ENCODE measurements around the gene SPO11.

SPO11 gene, protein sequence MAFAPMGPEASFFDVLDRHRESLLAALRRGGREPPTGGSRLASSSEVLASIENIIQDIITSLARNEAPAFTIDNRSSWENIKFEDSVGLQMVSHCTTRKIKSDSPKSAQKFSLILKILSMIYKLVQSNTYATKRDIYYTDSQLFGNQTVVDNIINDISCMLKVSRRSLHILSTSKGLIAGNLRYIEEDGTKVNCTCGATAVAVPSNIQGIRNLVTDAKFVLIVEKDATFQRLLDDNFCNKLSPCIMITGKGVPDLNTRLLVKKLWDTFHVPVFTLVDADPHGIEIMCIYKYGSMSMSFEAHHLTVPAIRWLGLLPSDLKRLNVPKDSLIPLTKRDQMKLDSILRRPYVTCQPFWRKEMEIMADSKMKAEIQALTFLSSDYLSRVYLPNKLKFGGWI

DNA sequence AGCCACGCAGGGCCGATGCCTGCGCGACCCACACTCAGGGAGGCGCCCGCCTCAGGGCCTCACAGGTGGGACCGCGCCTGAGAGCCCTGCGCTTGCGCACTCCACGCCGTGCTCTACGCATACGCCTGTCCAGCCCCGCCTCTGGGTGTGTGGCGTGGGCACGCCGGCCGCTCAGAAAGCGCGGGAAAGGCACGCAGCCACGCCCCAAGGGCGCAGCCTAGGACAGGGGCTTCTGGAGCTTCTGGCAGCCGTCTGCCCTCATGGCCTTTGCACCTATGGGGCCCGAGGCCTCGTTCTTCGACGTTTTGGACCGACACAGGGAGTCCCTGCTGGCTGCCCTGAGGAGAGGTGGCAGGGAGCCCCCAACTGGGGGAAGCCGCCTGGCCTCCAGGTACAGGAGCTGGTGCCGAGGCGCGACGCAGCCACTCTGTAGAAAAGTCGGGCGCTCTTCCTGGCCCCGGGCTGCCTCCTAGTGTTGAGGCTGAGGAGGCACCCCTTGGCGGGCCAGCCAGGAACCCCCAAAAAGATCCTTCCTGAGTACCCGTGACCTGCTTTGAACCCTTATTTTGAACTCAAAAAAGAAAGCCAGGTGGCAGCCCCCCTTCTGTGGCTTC, at the start of gene SPO11:
Gene SPO11, plus strand, starts transcription at position 196 of the 614 bp plus-strand sequence. Its CDS starts 65 bp downstream, at position 261.
- in situ Hi-C loops (cut with MboI; ENCODE audit: low sequenced_read_pairs): no loop called here

DNA sequence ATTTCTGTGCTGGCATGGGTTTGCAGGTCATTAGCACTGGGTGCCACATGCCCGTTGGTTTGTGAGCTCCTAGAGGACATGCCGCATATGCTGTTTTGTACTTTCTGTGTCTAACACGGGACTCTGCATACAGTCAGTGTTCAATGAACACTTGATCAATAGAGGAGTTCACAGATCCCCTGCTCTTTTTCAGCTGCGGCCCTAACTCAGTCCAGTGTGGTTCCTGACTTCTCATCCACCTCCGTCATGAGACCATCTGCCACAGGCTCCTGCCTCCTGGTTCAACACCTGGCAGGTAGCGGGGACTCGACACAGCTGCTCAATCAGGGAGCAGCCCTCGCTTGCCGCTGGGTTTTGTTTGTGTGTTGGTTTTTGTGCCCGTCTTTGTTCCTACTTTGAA, 49.4 kb upstream of the SPO11 start:
- in situ Hi-C loops (cut with MboI; ENCODE audit: low sequenced_read_pairs): no loop called here

DNA sequence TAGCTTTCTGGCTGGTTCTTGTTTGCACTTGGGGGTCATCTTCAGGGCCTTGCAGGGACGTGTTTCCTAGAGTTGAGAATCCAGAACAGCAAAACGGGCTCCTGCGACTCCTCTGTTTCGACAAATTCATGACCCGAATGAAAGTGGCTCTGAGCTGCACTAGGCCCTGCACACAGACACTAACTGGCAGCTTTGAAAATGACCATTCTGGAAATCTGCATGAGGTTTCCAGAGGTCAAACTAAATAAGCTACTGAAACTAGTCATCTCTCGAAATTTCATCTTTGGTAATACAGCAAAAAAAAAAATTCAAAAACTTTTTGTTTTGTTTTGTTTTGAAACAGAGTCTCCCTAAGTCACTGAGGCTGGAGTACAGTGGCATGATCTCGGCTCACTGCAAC, 47.7 kb upstream of the SPO11 start:
- in situ Hi-C loops (cut with MboI; ENCODE audit: low sequenced_read_pairs): no loop called here

DNA sequence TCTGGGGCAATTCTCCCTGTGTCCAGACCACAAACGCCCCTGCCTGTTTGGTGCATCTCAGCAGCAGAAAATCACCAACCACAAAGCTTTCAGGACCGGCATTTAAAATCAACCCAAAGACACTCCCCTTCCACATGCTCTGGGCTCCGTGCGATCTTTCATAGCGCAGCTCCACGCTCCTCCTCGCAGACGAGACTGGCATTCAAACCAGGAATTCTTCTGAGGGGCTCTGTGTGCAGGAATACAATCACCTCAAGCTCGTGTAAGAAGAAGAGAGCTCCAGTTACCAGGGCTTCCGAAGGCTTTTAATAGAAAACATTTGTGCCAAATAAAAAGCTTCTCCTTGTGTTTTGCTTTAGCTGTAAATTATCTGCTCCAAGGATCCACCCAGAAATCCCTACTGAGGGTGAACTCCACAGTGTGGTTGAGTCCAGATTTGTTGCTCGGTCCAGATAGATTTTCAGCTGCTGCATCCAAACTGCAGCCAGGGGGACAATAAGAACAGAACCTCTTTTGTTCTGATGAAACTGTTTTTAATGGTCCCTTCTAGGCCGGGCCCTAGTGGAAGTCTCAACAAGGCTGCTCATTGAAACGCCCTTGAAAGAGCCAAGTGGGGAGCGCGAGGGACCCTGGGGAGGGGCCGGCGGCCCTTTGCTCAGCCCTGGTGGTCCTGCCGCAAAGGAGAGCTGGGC, 46.8 kb upstream of the SPO11 start:
- in situ Hi-C loops (cut with MboI; ENCODE audit: low sequenced_read_pairs): no loop called here

DNA sequence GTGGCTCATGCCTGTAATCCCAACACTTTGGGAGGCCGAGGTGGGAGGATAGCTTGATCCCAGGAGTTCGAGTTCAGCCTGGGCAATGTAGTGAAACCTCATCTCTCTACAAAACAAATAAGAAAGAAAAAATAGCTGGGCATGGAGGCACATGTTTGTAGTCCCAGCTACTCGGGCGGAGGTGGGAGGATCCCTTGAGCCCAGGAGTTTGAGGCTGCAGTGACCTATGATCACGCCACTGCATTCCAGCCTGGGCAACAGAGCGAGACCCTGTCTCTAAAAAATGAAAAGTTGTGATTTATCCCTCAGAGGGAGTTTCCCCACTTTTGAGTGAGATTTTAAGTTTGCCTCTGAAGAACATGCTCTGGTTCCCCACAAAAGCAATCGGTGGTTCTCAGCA, 45.7 kb upstream of the SPO11 start:
- in situ Hi-C loops (cut with MboI; ENCODE audit: low sequenced_read_pairs): no loop called here

DNA sequence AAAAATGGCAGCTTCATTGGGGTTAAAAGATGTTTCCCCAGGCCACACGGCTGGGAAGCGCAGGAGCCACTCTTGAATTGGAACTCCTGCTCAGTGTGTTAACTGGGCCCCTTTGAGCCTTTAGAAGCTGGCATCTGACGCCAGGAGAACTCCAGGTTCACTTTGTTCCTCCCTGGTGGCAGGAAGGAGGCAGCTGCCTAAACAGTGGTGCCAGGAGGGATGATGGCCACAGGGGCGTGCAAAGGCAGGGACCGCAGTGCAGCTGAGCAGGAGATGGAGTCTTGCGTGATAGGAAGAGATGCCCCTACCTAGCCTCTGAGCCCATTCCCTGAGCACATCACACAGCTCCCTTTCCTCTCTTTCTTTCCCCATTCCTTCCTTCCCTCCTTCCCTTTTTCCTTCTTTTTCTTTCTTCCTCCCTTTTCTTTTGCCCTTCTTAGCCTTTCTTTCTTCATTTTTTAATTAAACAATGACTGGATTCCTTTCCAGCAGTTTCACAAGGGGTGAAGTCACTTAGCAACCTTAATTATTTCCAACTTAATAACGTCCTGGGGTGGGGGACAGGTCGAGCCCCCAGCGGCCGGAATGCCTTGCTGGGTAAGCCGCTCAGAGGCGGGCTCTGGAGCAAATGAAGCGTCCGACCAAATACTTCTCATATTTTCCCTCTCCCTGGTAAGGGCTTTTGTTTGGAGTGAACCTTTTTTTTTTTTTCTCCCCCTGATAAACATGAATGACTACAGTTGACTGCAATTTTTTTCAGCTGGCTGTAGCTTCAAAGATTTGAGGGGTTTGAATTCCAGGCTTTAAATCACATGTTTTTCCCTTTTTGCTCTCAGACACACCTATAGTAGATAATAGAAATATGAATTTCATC, 42.4 kb upstream of the SPO11 start:
- in situ Hi-C loops (cut with MboI; ENCODE audit: low sequenced_read_pairs): no loop called here

DNA sequence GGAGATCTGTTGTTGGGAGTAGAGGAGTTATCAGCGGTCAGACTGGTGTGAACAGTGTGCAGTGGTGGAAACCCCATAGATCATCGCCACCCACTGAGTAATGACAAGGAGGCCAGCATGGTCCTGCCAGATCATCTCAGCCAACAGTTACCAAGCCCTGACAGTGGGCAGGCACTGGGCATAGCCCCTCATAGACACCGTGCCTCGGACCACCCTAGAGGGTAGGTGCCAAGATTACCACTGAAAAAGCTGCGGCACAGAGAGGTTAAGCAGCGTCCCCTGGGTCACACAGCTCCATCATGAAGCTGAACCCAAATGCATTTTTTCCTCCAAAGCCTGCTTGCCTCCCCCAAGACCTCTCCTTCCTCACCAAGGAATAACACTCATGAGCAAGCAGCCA, 41.7 kb upstream of the SPO11 start:
- in situ Hi-C loops (cut with MboI; ENCODE audit: low sequenced_read_pairs): no loop called here

DNA sequence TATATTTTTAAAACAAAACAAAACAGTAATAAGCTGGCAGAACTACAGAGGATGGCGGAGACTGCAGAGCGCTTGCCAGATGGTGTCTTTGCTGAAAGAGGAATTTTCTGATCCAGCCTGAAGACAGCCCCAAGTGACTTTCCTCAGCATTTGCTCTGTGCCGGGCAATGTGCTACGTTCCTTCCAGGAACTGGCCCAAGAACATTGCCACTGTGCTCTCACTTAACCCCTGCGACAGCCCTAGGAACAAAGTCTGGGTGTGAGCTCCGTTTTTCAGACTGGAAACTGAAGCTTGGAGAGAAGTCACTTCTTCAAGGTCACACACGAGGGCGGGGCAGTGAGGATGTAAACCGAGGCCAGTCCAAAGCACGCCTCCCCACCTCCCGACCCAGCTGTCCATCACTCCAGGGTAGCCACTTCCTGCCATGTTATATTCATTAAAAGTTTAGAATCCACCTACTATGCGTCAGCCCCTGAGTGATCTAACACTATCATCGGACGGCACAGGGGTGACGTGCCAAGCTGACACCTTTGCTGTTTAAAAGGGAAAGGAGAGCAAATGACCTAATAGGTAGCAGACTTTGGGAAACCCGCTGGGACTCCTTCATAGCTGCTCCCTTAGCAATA, 40.8 kb upstream of the SPO11 start:
- in situ Hi-C loops (cut with MboI; ENCODE audit: low sequenced_read_pairs): no loop called here

DNA sequence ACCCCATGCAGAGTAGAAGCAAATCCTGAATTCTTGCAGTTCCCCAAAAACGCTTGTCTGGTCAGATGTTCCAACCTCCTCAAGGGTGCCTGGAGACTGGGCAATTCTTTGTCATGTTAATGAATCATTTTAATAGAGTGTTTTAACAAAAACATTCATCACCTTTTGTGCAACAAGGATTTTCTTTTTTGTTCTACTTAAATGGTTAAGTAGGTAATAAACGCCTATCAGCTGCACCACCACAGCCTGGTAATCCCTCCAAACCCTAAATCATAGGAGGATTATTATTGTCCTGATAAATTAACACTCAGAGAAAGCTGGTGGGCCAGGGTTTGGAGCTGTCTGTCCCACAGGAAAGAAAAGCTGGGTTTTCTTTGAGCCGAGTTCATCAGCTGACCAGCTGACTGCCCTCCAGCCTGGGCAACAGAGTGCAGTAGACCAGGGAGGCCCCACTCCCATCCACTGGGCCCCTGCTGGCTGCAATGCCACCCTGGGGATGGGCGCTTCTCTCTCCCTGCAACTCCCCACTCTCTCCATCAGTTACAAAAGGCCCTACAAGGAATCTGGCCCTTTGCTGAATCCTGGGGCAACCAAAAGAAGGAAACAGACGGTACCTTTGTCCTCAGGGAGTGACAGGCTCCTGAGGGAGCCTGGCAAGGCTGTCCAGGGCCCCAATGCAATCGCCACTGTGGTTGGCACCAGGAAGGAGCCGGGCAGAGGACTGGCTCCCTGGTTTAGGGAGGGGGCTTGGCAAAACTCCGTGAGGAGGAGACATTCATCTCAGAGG, 40.0 kb upstream of the SPO11 start:
- in situ Hi-C loops (cut with MboI; ENCODE audit: low sequenced_read_pairs): no loop called here

DNA sequence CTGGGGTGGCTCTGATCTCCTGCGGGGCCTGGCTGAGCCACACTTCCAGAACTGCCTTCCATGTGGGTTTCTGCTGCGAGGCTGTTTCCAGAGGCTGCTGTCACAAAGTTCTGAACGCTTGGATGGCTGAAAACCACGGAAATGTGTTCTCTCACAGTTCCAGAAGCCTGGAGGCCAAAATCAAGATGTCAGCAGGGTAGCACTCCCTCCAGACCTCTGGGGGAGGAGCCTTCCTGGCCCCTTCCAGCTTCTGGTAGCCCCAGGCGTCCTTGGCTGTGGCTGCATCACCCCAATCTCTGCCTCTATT, 39.5 kb upstream of the SPO11 start:
- in situ Hi-C loops (cut with MboI; ENCODE audit: low sequenced_read_pairs): no loop called here

DNA sequence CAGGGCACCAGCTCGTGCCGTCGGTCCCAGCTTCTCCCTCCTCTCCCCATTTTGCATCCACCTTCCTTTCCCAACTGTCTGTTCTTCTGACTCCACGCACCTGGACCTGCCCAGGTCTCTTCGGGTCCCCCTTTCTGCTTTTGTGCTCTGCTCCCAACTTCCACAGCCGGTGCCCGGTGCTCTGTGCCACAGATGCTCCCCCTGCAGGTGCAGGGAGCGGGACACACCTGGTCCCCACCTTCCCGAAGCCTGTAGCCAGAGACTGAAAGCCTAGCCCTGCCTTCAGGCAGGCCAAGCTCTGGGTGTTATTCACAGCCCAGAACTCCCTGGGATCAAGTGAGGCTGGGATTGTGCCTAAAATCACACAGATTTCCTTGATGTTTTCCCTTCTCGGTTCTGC, 38.6 kb upstream of the SPO11 start:
- in situ Hi-C loops (cut with MboI; ENCODE audit: low sequenced_read_pairs): no loop called here

DNA sequence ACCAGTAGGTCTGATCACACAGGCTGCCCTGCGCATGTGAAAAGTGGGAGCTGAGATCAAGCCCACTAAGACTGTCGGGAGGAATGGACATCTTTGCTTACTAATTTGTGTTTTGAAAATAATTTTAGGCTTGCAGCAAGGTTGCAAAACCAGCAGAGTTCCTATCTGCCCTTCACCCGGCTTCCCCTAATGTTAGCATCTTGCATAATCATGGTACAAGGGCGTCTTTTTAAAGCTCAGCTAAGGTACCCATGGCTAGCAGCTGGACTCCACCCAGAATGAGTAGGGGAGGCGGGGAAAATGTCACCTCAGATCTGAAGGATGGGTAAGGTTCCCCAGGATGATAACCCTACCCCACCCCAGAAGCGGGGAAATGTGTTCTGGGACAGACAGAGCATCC, 37.9 kb upstream of the SPO11 start:
- in situ Hi-C loops (cut with MboI; ENCODE audit: low sequenced_read_pairs): no loop called here

DNA sequence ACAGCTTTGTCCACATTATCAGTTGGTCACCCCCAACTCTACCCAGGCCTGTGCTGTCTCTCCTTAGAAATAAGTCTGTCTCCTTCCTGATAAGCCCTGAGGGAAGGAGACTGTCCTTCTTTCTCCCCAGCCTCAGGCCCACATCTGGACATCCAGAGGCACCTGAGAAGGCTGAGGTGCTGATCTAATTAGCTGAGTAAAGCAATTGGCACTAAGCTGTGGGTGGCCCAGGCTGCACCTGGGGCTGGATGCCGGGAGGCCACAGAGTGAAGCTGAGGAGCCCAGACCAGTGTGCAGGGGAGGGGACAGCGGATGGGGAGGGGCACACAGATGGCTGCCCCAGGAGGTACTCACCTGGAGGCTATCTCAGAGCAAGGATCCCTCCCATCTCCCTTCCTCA, 37.0 kb upstream of the SPO11 start:
- in situ Hi-C loops (cut with MboI; ENCODE audit: low sequenced_read_pairs): no loop called here

DNA sequence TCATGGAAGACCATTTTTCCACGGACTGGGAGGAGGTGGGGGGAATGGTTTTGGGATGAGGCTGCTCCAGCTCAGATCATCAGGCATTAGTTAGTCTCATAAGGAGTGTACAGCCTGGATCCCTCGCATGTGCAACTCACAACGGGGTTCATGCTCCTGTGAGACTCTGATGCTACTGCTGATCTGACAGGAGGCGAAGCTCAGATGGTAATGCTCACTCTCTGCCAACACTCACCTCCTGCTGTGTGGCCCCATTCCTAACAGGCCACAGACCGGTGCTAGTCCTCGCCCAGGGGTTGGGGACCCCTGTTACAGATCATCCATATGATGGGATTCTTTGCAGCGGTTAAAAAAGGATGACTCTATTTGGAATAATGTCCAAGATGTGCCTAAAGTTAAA, 35.6 kb upstream of the SPO11 start:
- in situ Hi-C loops (cut with MboI; ENCODE audit: low sequenced_read_pairs): no loop called here

DNA sequence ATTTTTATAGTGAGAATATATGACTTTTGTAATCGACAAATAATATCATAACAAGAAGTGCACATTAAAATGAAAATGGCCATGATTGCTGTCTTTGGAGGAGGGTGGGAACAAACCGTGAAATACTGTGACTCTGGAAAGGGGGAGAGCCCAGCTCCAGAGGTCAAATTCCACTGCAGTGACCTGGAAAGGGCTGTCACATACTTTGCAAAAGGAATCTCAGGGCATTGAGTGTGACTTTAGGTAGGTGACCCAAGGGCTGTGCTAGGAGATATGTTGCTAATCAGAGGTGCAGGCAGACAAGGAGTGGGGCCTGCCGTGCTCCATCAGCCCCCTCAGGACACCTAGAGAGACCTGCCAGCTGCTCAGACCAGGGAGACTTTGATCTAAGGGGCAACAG, 35.1 kb upstream of the SPO11 start:
- in situ Hi-C loops (cut with MboI; ENCODE audit: low sequenced_read_pairs): no loop called here

DNA sequence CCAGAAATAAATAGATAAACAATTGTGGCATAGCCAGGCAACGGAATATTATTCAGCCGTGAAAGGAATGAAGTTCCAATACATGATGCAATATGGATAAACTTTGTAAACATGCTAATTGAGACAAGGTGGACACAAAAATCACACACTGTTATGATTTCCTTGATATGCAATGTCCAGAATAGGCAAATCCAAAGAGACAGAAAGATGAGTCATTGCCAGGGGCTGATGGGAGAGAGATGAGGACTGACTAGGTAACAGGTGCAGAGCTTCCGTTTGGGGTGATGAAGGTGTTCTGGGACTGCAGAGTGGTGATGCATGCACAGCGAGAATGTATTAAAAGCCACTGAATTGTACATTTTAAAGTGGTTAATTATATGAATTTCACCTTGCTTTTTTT, 31.1 kb upstream of the SPO11 start:
- in situ Hi-C loops (cut with MboI; ENCODE audit: low sequenced_read_pairs): no loop called here

DNA sequence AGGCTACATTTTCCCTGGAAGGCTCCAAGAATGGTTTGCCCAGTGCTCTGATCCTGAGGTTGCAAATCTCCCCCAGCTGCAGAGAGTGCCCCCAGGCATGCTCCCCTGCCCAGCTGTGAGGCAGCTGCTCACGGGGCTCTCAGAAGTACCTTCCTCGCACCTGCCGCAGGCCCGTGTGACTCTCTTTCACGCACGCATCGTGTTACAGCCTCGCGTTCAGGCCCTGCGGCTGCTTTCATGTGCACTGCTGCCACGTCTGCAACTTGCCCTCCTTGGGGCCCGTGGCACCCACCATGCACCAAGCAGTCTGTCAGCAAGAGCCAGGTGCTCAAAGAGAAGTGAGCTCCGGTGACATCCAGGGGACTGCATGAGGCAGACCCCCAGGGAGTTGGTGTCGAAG, 28.6 kb upstream of the SPO11 start:
- in situ Hi-C loops (cut with MboI; ENCODE audit: low sequenced_read_pairs): no loop called here

DNA sequence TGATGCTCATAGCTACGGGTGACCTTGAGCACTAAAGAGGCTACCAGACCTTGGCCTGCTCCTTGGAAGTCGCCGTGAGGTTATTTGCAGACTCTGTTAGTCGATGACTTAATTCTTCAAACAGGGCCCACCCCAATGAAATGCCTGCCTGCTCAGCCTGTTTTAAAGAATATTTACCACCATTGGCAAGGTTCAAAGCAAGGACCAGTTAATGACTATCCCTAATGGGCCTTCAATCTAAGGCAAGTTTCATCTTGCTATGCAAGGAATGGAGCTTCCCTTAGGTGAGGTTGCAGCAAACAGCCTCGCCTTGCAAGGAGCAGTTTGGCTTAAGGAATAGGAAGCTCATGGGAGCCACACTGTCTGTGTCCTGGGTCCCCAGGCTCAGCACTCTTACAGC, 22.9 kb upstream of the SPO11 start:
- in situ Hi-C loops (cut with MboI; ENCODE audit: low sequenced_read_pairs): no loop called here

DNA sequence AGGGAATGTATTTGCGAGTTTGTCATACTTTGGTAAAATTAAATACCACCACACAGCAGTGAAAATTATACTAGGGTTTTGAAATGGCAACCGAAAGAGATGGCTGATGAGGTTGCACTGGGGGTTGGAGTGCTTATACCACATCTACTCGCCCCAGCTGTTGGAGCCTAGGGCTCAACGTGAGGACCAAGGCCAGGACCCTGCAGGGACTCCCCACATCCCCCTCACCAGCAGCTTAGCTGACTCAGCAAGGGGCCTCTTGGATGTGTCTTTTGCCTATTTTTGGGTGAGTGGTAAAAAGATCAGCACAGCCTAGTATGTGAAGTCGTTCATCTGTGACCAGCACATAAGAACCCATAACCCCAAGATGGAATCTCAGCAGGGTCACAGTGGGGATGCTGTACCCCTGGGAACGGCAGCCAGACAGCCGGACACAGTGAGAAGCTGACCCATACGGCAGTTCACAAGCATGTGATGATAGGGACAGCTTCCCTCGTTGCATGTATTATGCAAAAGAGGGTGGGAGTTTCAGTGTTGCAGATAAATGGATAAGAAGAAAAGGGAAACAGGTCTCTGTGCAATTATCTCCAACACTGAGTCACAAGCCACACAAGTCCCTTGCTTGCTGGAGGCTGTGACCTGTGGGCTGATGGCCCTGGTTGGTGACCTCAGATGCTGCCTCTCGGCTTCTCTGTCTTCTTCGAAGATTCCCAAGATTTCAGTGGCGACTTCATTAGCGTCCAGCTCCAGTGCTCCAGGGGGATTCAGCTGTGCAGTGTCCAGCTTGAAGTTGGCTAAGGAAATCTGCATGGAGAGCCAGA, 20.9 kb upstream of the SPO11 start:
- in situ Hi-C loops (cut with MboI; ENCODE audit: low sequenced_read_pairs): no loop called here
